NOMO-1 (cell line): ENCODE measurements around the gene NXPE3.

Experiments
- DNase-seq, 2 experiments: peaks; one replicate each; lab custom pipeline; 2025; ENCODE audit not compliant: unreplicated experiment in 2 of 2; lab: John Stamatoyannopoulos, UW

The NXPE3 gene

DNA sequence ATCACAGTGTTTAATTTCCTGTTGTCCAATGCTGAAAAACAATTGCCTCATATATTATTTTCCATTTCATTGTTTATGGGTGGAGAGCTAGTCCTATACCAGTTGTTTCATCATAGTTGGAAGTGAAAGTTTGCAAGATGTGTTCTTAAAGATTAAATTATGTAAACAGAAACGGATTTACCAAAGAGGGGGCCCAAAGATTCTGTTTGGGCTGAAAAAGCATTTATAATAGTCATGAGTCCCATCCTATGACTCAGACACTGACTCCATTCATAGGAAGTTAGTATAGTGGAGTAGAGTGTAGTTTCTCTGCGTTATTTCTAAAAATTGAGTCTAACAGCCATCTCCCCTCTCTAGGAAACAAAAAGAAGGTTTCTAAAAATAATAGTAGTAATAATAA is 94.6 kb downstream of the NXPE3 start:
- peak; percentile 32 to 65 for DNase-seq

DNA sequence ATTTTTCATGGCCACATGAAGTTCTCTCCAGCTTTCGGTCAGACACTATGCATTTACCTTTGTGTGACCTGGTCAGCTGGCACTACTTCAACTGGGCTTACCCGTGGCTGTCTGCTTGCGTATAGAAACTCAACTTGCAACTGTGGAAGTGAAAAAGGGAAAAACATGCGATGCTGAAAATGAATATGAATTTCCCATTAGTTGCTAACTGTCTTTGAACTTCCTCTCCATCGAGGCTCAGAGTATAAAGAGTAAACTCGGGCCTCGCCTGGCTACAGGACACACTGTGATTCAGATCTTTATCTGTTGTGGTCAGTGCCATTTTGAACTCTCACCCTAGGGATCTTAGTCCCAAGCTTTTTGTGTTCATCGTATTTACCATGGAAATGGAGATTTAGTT is 97.1 kb downstream of the NXPE3 start:
- peak in 1 of 2 experiments; percentile 22 for DNase-seq
